ENCODE data around the gene DLK1.

Gene DLK1

GRCh38 chr14:100723830-100724437, 2.8 kb upstream of the DLK1 start:
- H3K27me3 ChIP-seq (ENCODE audit: control insufficient read depth in 1 of 2, insufficient read depth in 2 of 2, low read length in 2 of 2) = peaks cover 28 to 35% of the 10 kb centered on the region in 2 donors
- no peaks in the 10 kb centered on the region for H3K4me1 ChIP-seq (ENCODE audit: control insufficient read depth in 1 of 2, insufficient read depth in 2 of 2, low read length in 2 of 2)
- no peaks in the 10 kb centered on the region for H3K36me3 ChIP-seq (ENCODE audit: control insufficient read depth in 1 of 2, insufficient read depth in 2 of 2, low read length in 2 of 2)
- no peak overlapping the region for H3K4me3 ChIP-seq (ENCODE audit: low read depth in 1 of 2, low read length in 2 of 2)
- H3K27ac ChIP-seq (ENCODE audit: low read depth, low read length) = no peak overlapping the region
- H3K9me3 ChIP-seq (ENCODE audit: control insufficient read depth in 1 of 2, low read length in 2 of 2) = no peaks in the 10 kb centered on the region
- H3K9ac ChIP-seq (ENCODE audit: low read depth in 1 of 2, low read length in 2 of 2) = no peak overlapping the region

DNA sequence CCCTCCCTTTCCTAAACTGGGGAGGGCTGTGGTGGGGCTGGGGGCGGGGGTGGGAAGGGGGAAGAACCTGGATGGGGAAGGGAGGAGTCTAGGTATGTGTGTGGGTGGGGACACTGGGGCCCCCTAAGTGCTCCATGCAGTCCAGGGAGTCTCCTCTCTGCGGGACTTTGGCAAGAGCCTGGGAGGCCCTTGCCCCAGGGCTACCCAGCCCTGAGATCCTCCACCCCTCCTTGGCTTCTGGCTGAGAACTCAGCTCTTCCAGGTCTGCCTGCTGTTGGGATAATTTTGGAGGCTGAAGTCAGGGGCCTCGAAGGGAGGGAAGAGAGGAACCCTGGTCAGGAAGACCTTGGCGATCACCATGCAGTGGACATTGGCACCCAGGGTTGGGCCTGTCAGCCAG, 2.2 kb upstream of the DLK1 start:
- Histone ChIP-seq H3K27me3 (ENCODE audit: control insufficient read depth in 1 of 2, insufficient read depth in 2 of 2, low read length in 2 of 2) (peaks cover 25 to 40% of the 10 kb centered on the region in 2 donors), H3K9ac (ENCODE audit: low read depth in 1 of 2, low read length in 2 of 2) (no peak overlapping the region), H3K4me3 (ENCODE audit: low read depth in 1 of 2, low read length in 2 of 2) (no peak overlapping the region), H3K4me1 (ENCODE audit: control insufficient read depth in 1 of 2, insufficient read depth in 2 of 2, low read length in 2 of 2) (no peaks in the 10 kb centered on the region), H3K9me3 (ENCODE audit: control insufficient read depth in 1 of 2, low read length in 2 of 2) (no peaks in the 10 kb centered on the region), H3K27ac (ENCODE audit: low read depth, low read length) (no peak overlapping the region), H3K36me3 (ENCODE audit: control insufficient read depth in 1 of 2, insufficient read depth in 2 of 2, low read length in 2 of 2) (no peaks in the 10 kb centered on the region)

DNA sequence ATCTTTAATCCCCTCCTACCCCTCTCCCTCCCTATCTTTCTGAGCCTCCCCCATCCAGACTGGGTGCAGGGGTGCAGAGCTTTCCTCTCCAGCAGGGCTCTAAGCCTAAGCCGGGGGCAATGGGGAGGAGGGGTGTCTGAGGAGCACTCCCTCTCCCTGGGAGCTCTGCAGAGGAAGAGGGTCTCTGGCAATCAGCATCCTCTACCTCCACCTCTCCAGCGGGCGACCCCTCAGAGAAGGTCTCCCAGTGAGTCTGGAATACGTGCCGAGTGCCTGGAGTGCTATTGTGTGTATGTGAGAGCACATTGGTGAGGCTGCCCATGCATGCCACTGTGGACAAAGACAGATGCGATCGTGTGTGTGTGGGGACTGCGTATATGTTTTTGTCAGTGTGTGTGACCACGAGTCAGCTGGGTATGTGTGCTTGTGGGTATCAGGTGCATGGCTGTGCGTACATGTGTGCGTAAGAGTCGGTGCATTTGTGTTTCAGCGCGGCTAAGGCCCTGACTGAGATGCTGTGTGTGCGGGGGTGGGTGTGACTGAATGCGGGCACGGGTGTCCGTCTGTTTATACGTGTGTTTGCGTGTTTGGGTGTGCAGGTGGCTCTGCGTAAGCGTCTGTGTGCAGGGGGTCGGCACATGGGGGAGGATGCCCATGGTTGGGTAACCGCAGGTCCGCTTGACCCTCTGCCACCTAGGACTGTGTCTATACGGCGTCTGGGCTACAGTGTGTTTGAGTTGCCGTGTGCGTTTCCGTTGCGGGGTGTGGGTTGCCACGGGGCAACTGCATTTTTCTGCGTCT, 905 bp upstream of the DLK1 start:
- H3K27ac ChIP-seq (ENCODE audit: low read depth, low read length) = no peak overlapping the region
- no peak overlapping the region for H3K4me3 ChIP-seq (ENCODE audit: low read depth in 1 of 2, low read length in 2 of 2)
- H3K4me1 ChIP-seq (ENCODE audit: control insufficient read depth in 1 of 2, insufficient read depth in 2 of 2, low read length in 2 of 2) = no peaks in the 10 kb centered on the region
- no peaks in the 10 kb centered on the region for H3K36me3 ChIP-seq (ENCODE audit: control insufficient read depth in 1 of 2, insufficient read depth in 2 of 2, low read length in 2 of 2)
- H3K27me3 ChIP-seq (ENCODE audit: control insufficient read depth in 1 of 2, insufficient read depth in 2 of 2, low read length in 2 of 2) = peaks cover 26 to 50% of the 10 kb centered on the region in 2 donors
- H3K9ac ChIP-seq (ENCODE audit: low read depth in 1 of 2, low read length in 2 of 2) = no peak overlapping the region
- no peaks in the 10 kb centered on the region for H3K9me3 ChIP-seq (ENCODE audit: control insufficient read depth in 1 of 2, low read length in 2 of 2)

DNA sequence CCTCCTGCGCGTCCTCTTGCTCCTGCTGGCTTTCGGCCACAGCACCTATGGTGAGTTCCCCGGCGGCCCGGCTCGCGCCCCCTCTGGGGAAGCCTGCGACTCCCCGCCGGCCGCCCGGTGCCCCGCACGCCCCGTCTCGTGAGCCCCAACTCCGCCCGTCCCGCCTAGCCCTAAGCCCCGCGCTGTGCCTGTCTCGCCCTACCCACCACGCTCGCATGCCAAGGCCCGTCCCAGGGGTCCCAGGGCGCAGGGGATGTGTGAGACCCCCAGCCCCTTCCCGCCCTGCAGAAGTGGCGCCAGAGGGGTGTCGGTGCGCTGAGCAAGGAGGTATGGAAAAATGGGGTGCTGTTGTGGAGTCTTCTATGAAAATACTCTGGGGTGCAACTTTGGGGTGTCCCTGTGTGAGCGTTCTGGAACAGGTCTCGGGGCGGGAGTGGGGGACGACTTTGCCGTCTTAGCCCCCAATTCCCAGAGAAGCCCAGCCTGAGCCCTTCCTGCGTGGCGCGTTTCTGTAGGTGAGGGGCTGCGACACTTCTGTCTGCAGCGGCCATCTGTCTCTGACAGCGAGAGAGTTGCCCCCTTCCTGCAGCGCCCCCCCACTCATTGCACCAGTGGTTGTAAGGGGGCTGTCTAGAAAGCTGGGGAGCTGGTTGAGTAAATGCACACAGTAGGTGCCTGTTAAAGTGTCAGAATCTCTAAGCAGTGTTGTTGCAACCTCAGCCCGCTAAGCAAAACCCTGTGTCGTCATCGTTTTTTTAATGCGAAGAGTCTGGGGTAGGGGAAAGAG, 587 bp downstream of the DLK1 start:
- Histone ChIP-seq H3K36me3 (ENCODE audit: control insufficient read depth in 1 of 2, insufficient read depth in 2 of 2, low read length in 2 of 2) (no peaks in the 10 kb centered on the region), H3K9me3 (ENCODE audit: control insufficient read depth in 1 of 2, low read length in 2 of 2) (no peaks in the 10 kb centered on the region), H3K9ac (ENCODE audit: low read depth in 1 of 2, low read length in 2 of 2) (no peak overlapping the region), H3K27ac (ENCODE audit: low read depth, low read length) (no peak overlapping the region), H3K27me3 (ENCODE audit: control insufficient read depth in 1 of 2, insufficient read depth in 2 of 2, low read length in 2 of 2) (peaks cover 25 to 50% of the 10 kb centered on the region in 2 donors), H3K4me1 (ENCODE audit: control insufficient read depth in 1 of 2, insufficient read depth in 2 of 2, low read length in 2 of 2) (no peaks in the 10 kb centered on the region), H3K4me3 (ENCODE audit: low read depth in 1 of 2, low read length in 2 of 2) (no peak overlapping the region)

- no peaks in the 10 kb centered on the region for H3K4me1 ChIP-seq (ENCODE audit: control insufficient read depth in 1 of 2, insufficient read depth in 2 of 2, low read length in 2 of 2)
- H3K9ac ChIP-seq (ENCODE audit: low read depth in 1 of 2, low read length in 2 of 2) = no peak overlapping the region
- no peak overlapping the region for H3K27ac ChIP-seq (ENCODE audit: low read depth, low read length)
- H3K9me3 ChIP-seq (ENCODE audit: control insufficient read depth in 1 of 2, low read length in 2 of 2) = no peaks in the 10 kb centered on the region
- H3K4me3 ChIP-seq (ENCODE audit: low read depth in 1 of 2, low read length in 2 of 2) = no peak overlapping the region
- H3K36me3 ChIP-seq (ENCODE audit: control insufficient read depth in 1 of 2, insufficient read depth in 2 of 2, low read length in 2 of 2) = no peaks in the 10 kb centered on the region
- H3K27me3 ChIP-seq (ENCODE audit: control insufficient read depth in 1 of 2, insufficient read depth in 2 of 2, low read length in 2 of 2) = peaks cover 25 to 45% of the 10 kb centered on the region in 2 donors
Measured at GRCh38 chr14:100727873-100728240, 1.2 kb downstream of the DLK1 start.

GRCh38 chr14:100728962-100729361, 2.3 kb downstream of the DLK1 start:
- no peak overlapping the region for H3K27ac ChIP-seq (ENCODE audit: low read depth, low read length)
- no peaks in the 10 kb centered on the region for H3K9me3 ChIP-seq (ENCODE audit: control insufficient read depth in 1 of 2, low read length in 2 of 2)
- H3K4me3 ChIP-seq (ENCODE audit: low read depth in 1 of 2, low read length in 2 of 2) = no peak overlapping the region
- H3K9ac ChIP-seq (ENCODE audit: low read depth in 1 of 2, low read length in 2 of 2) = no peak overlapping the region
- H3K27me3 ChIP-seq (ENCODE audit: control insufficient read depth in 1 of 2, insufficient read depth in 2 of 2, low read length in 2 of 2) = peaks cover 25 to 36% of the 10 kb centered on the region in 2 donors
- H3K4me1 ChIP-seq (ENCODE audit: control insufficient read depth in 1 of 2, insufficient read depth in 2 of 2, low read length in 2 of 2) = no peaks in the 10 kb centered on the region
- no peaks in the 10 kb centered on the region for H3K36me3 ChIP-seq (ENCODE audit: control insufficient read depth in 1 of 2, insufficient read depth in 2 of 2, low read length in 2 of 2)

GRCh38 chr14:100729982-100730381, 3.3 kb downstream of the DLK1 start:
- H3K4me1 ChIP-seq (ENCODE audit: control insufficient read depth in 1 of 2, insufficient read depth in 2 of 2, low read length in 2 of 2) = no peaks in the 10 kb centered on the region
- no peaks in the 10 kb centered on the region for H3K36me3 ChIP-seq (ENCODE audit: control insufficient read depth in 1 of 2, insufficient read depth in 2 of 2, low read length in 2 of 2)
- H3K4me3 ChIP-seq (ENCODE audit: low read depth in 1 of 2, low read length in 2 of 2) = no peak overlapping the region
- H3K27me3 ChIP-seq (ENCODE audit: control insufficient read depth in 1 of 2, insufficient read depth in 2 of 2, low read length in 2 of 2) = peaks cover 25 to 36% of the 10 kb centered on the region in 2 donors
- H3K9ac ChIP-seq (ENCODE audit: low read depth in 1 of 2, low read length in 2 of 2) = no peak overlapping the region
- no peak overlapping the region for H3K27ac ChIP-seq (ENCODE audit: low read depth, low read length)
- H3K9me3 ChIP-seq (ENCODE audit: control insufficient read depth in 1 of 2, low read length in 2 of 2) = no peaks in the 10 kb centered on the region

GRCh38 chr14:100730581-100730980, 3.9 kb downstream of the DLK1 start:
- H3K9ac ChIP-seq (ENCODE audit: low read depth in 1 of 2, low read length in 2 of 2) = no peak overlapping the region
- H3K27me3 ChIP-seq (ENCODE audit: control insufficient read depth in 1 of 2, insufficient read depth in 2 of 2, low read length in 2 of 2) = peaks cover 24 to 33% of the 10 kb centered on the region in 2 donors
- no peak overlapping the region for H3K27ac ChIP-seq (ENCODE audit: low read depth, low read length)

GRCh38 chr14:100731011-100731670, 4.4 kb downstream of the DLK1 start:
- no peaks in the 10 kb centered on the region for H3K9me3 ChIP-seq (ENCODE audit: control insufficient read depth in 1 of 2, low read length in 2 of 2)
- no peaks in the 10 kb centered on the region for H3K36me3 ChIP-seq (ENCODE audit: control insufficient read depth in 1 of 2, insufficient read depth in 2 of 2, low read length in 2 of 2)
- no peaks in the 10 kb centered on the region for H3K4me1 ChIP-seq (ENCODE audit: control insufficient read depth in 1 of 2, insufficient read depth in 2 of 2, low read length in 2 of 2)
- H3K4me3 ChIP-seq (ENCODE audit: low read depth in 1 of 2, low read length in 2 of 2) = no peak overlapping the region
- no peak overlapping the region for H3K9ac ChIP-seq (ENCODE audit: low read depth in 1 of 2, low read length in 2 of 2)
- peaks cover 19 to 29% of the 10 kb centered on the region in 2 donors for H3K27me3 ChIP-seq (ENCODE audit: control insufficient read depth in 1 of 2, insufficient read depth in 2 of 2, low read length in 2 of 2)
- H3K27ac ChIP-seq (ENCODE audit: low read depth, low read length) = no peak overlapping the region

More at GRCh38 chr14:100730581-100730980, 3.9 kb downstream of the DLK1 start:
- H3K36me3 ChIP-seq (ENCODE audit: control insufficient read depth in 1 of 2, insufficient read depth in 2 of 2, low read length in 2 of 2) = no peaks in the 10 kb centered on the region
- H3K9me3 ChIP-seq (ENCODE audit: control insufficient read depth in 1 of 2, low read length in 2 of 2) = no peaks in the 10 kb centered on the region
- no peak overlapping the region for H3K4me3 ChIP-seq (ENCODE audit: low read depth in 1 of 2, low read length in 2 of 2)
- no peaks in the 10 kb centered on the region for H3K4me1 ChIP-seq (ENCODE audit: control insufficient read depth in 1 of 2, insufficient read depth in 2 of 2, low read length in 2 of 2)
